Epithelial cell of proximal tubule (primary cell): ENCODE data around the gene CARD16. TPM values are rescaled to one million over a fixed set of nuclear protein-coding genes. Genes with fewer than 3 reads are reported as not detected.
A peak's percentile ranks its signal among the peaks of the same experiment; 100 is the strongest.

Experiments used
- DNase-seq: peaks from one replicate; pipeline ENCODE4 v3.0.0-alpha.2; 2011; ENCODE audit warnings: low read depth
- H3K4me3 ChIP-seq: 2 replicates; pipeline ENCODE4 v1.5.1; 2011; ENCODE audit warnings: low read depth, mild to moderate bottlenecking, low read length
- CTCF ChIP-seq: conservative IDR thresholded peaks from 2 replicates; pipeline ENCODE4 v1.5.1; 2012; ENCODE audit warnings: low read depth, mild to moderate bottlenecking, low read length
- total RNA-seq: library from RNA; depleted of rRNA; stranded (reverse); fragments of >200 nt; gene quantifications from 2 replicates; pipeline ENCODE4 v1.2.3, GENCODE V29; 2015

CARD16 gene
- total RNA-seq, 1 donor from 2014 or later = not detected

- TF ChIP-seq CTCF = no peak
- H3K4me3 ChIP-seq = no peak overlapping the region
- DNase-seq = no peak
Measured at GRCh38 chr11:105003151-105003550, 42.0 kb downstream of the CARD16 start.

DNA sequence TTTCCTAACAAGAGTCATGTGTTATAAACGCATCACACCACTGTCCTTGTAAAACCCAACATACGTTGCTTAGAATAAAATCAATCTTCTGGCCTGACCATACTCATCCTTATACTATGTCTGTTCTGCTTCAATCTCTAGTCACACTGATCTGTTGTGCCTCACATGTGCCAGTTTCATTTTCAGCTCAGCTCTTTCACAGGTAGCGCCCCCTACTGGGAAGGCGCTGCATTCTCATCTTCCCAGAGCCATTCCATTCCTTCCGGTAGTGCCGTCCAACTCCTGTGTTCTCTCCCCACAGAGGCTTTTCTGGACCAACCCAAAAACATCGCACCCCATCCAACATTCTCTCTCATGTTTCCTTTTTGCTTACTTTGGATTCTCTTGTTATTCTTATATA lies 44.3 kb downstream of the CARD16 start:
- TF ChIP-seq CTCF = peak; percentile 74
- H3K4me3 ChIP-seq = no peak overlapping the region
- no peak for DNase-seq

- peak; percentile 20 for TF ChIP-seq CTCF
- DNase-seq = no peak
Measured at GRCh38 chr11:105000167-105000566, 45.0 kb downstream of the CARD16 start.

DNA sequence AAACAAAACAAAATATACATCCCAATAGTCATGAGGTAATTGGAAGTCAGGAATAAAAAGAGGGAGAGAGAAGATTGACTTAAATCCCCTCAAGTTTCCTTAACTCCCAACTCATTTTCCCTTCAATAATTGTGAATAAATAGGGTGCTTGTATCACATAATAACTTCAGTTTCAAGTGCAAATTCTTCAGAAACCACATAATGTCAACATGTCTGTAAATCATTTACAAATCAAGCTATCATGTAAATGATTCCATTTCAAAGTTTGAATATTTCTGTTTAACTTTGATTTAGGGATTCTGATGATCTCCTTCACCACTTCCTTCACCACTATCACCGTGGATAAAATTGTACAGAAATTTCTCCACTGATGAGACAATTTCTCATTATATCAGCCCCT lies 45.4 kb downstream of the CARD16 start:
- no peak for TF ChIP-seq CTCF
- H3K4me3 ChIP-seq = no peak overlapping the region
- DNase-seq = peak; percentile 23

More at GRCh38 chr11:105000167-105000566, 45.0 kb downstream of the CARD16 start:
- no peak overlapping the region for H3K4me3 ChIP-seq

DNA sequence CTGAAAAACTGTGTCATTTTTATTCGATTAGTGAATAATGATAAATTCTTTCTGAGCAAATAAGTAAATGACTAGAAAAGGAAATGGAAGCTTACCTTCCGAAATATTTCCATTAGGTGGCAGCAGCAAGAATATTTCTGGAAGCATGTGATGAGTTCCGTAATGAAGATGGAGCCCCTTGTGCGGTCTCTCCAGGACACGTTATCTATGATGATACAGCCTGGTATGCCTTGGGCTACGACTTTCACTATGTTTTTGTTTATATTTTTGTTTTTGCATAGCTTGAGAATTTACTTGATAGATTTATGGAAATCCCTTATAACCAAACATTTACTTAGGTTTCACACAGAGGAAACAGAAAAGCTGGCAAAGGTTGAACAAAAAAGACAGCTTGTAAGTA lies 47.8 kb downstream of the CARD16 start:
- no peak overlapping the region for H3K4me3 ChIP-seq
- TF ChIP-seq CTCF = peak; percentile 42
- no peak for DNase-seq

- no peak for DNase-seq
- no peak for TF ChIP-seq CTCF
Measured at GRCh38 chr11:104995001-104995408, 50.1 kb downstream of the CARD16 start.

GRCh38 chr11:104992781-104993180 lies 52.4 kb downstream of the CARD16 start:
- no peak for TF ChIP-seq CTCF
- no peak overlapping the region for H3K4me3 ChIP-seq
- DNase-seq = no peak

More at GRCh38 chr11:104995001-104995408, 50.1 kb downstream of the CARD16 start:
- no peak overlapping the region for H3K4me3 ChIP-seq
